GM12872 (cell line): ENCODE measurements around the gene STYXL2.

ENCODE experiments used
- CTCF ChIP-seq: IDR thresholded peaks from 3 replicates; pipeline ENCODE4 v1.5.1; 2011; ENCODE audit warnings: low read depth, mild to moderate bottlenecking, low read length, moderate library complexity; ENCODE audit not compliant: insufficient read depth

STYXL2 gene

GRCh38 chr1:167059045-167059808, 34.6 kb upstream of the STYXL2 start:
- peak; percentile 97 for TF ChIP-seq CTCF

GRCh38 chr1:167059809-167060107, 34.1 kb upstream of the STYXL2 start:
- no peak for TF ChIP-seq CTCF

GRCh38 chr1:167060141-167061072, 33.5 kb upstream of the STYXL2 start:
- TF ChIP-seq CTCF = peak; percentile 50

GRCh38 chr1:167061073-167061464, 32.8 kb upstream of the STYXL2 start:
- no peak for TF ChIP-seq CTCF

- no peak for TF ChIP-seq CTCF
Observed at GRCh38 chr1:167064621-167065020, 29.3 kb upstream of the STYXL2 start.

- no peak for TF ChIP-seq CTCF
Observed at GRCh38 chr1:167065471-167065870, 28.4 kb upstream of the STYXL2 start.

- peak; percentile 93 for TF ChIP-seq CTCF
Observed at GRCh38 chr1:167066333-167067122, 27.3 kb upstream of the STYXL2 start.
